Measurements from ENCODE around the gene TMEM161A. TPM values are rescaled to one million over a fixed set of nuclear protein-coding genes. Genes with fewer than 3 reads are reported as not detected.

Gene TMEM161A
- total and polyA plus RNA-seq, 4 donors, result 7.6 to 53.3 (median 14.9) TPM

GRCh38 chr19:19079571-19079970 is 58.7 kb downstream of the TMEM161A start:
- intact Hi-C loops (cut with DNase I), result no loop called here
- H3K27me3 ChIP-seq (ENCODE audit: control insufficient read depth in 1 of 2, insufficient read depth in 2 of 2, low read length in 1 of 2), result no peaks in the 10 kb centered on the region
- no peaks in the 10 kb centered on the region for H3K9me3 ChIP-seq (ENCODE audit: control insufficient read depth, low read length)
- WGBS, 2 donors, result 98 to 100% methylated on average over 1 of the region's 1 CpG
- no peaks in the 10 kb centered on the region for H3K36me3 ChIP-seq (ENCODE audit: control insufficient read depth in 1 of 2, insufficient read depth in 2 of 2, low read length in 1 of 2)
- no peak overlapping the region for H3K4me3 ChIP-seq (ENCODE audit: low read length in 2 of 2)
- no peak for DNase-seq
- no peak for ATAC-seq (ENCODE audit: low FRiP score)
- no peaks in the 10 kb centered on the region for H3K4me1 ChIP-seq (ENCODE audit: control insufficient read depth in 1 of 2, insufficient read depth in 2 of 2, low read length in 2 of 2)
- no peak overlapping the region for H3K27ac ChIP-seq (ENCODE audit: low read depth in 1 of 2, low read length in 2 of 2)

- intact Hi-C loops (cut with DNase I), result no loop called here
- WGBS, 2 donors, result 97% methylated on average over 6 of the region's 6 CpGs
Measured at GRCh38 chr19:19078801-19079200, 59.5 kb downstream of the TMEM161A start.

GRCh38 chr19:19077103-19077502 is 61.2 kb downstream of the TMEM161A start:
- Histone ChIP-seq H3K27me3 (ENCODE audit: control insufficient read depth in 1 of 2, insufficient read depth in 2 of 2, low read length in 1 of 2) (no peaks in the 10 kb centered on the region), H3K4me3 (ENCODE audit: low read length in 2 of 2) (no peak overlapping the region), H3K27ac (ENCODE audit: low read depth in 1 of 2, low read length in 2 of 2) (no peak overlapping the region), H3K4me1 (ENCODE audit: control insufficient read depth in 1 of 2, insufficient read depth in 2 of 2, low read length in 2 of 2) (no peaks in the 10 kb centered on the region), H3K9me3 (ENCODE audit: control insufficient read depth, low read length) (no peaks in the 10 kb centered on the region), H3K36me3 (ENCODE audit: control insufficient read depth in 1 of 2, insufficient read depth in 2 of 2, low read length in 1 of 2) (no peaks in the 10 kb centered on the region)
- intact Hi-C loops (cut with DNase I), result no loop called here
- 97 to 98% methylated on average over 7 of the region's 7 CpGs for WGBS, 2 donors
- DNase-seq (no peak), ATAC-seq (ENCODE audit: low FRiP score) (no peak)

More at GRCh38 chr19:19078801-19079200, 59.5 kb downstream of the TMEM161A start:
- no peak for ATAC-seq (ENCODE audit: low FRiP score)
- Histone ChIP-seq H3K36me3 (ENCODE audit: control insufficient read depth in 1 of 2, insufficient read depth in 2 of 2, low read length in 1 of 2) (no peaks in the 10 kb centered on the region), H3K27me3 (ENCODE audit: control insufficient read depth in 1 of 2, insufficient read depth in 2 of 2, low read length in 1 of 2) (no peaks in the 10 kb centered on the region), H3K4me3 (ENCODE audit: low read length in 2 of 2) (no peak overlapping the region), H3K4me1 (ENCODE audit: control insufficient read depth in 1 of 2, insufficient read depth in 2 of 2, low read length in 2 of 2) (no peaks in the 10 kb centered on the region), H3K9me3 (ENCODE audit: control insufficient read depth, low read length) (no peaks in the 10 kb centered on the region), H3K27ac (ENCODE audit: low read depth in 1 of 2, low read length in 2 of 2) (no peak overlapping the region)
- no peak for DNase-seq

- no peak for ATAC-seq (ENCODE audit: low FRiP score)
- DNase-seq, result no peak
- H3K36me3 ChIP-seq (ENCODE audit: control insufficient read depth in 1 of 2, insufficient read depth in 2 of 2, low read length in 1 of 2), result no peaks in the 10 kb centered on the region
- intact Hi-C loops (cut with DNase I), result no loop called here
- no peak overlapping the region for H3K27ac ChIP-seq (ENCODE audit: low read depth in 1 of 2, low read length in 2 of 2)
- WGBS, 2 donors, result 72 to 73% methylated on average over 1 of the region's 1 CpG
- H3K4me1 ChIP-seq (ENCODE audit: control insufficient read depth in 1 of 2, insufficient read depth in 2 of 2, low read length in 2 of 2), result no peaks in the 10 kb centered on the region
- H3K27me3 ChIP-seq (ENCODE audit: control insufficient read depth in 1 of 2, insufficient read depth in 2 of 2, low read length in 1 of 2), result no peaks in the 10 kb centered on the region
- no peak overlapping the region for H3K4me3 ChIP-seq (ENCODE audit: low read length in 2 of 2)
- no peaks in the 10 kb centered on the region for H3K9me3 ChIP-seq (ENCODE audit: control insufficient read depth, low read length)
Measured at GRCh38 chr19:19076476-19076875, 61.8 kb downstream of the TMEM161A start.

- H3K9me3 ChIP-seq (ENCODE audit: control insufficient read depth, low read length), result no peaks in the 10 kb centered on the region
- H3K4me1 ChIP-seq (ENCODE audit: control insufficient read depth in 1 of 2, insufficient read depth in 2 of 2, low read length in 2 of 2), result no peaks in the 10 kb centered on the region
- H3K36me3 ChIP-seq (ENCODE audit: control insufficient read depth in 1 of 2, insufficient read depth in 2 of 2, low read length in 1 of 2), result no peaks in the 10 kb centered on the region
- no peak overlapping the region for H3K4me3 ChIP-seq (ENCODE audit: low read length in 2 of 2)
- no peak for ATAC-seq (ENCODE audit: low FRiP score)
- H3K27ac ChIP-seq (ENCODE audit: low read depth in 1 of 2, low read length in 2 of 2), result no peak overlapping the region
- DNase-seq, result no peak
- intact Hi-C loops (cut with DNase I), result no loop called here
- WGBS, 2 donors, result 92% methylated on average over 8 of the region's 8 CpGs
- no peaks in the 10 kb centered on the region for H3K27me3 ChIP-seq (ENCODE audit: control insufficient read depth in 1 of 2, insufficient read depth in 2 of 2, low read length in 1 of 2)
Measured at GRCh38 chr19:19075126-19075525, 63.2 kb downstream of the TMEM161A start.

GRCh38 chr19:19074196-19074882 is 63.9 kb downstream of the TMEM161A start:
- H3K9me3 ChIP-seq (ENCODE audit: control insufficient read depth, low read length), result no peaks in the 10 kb centered on the region
- H3K4me3 ChIP-seq (ENCODE audit: low read length in 2 of 2), result no peak overlapping the region
- WGBS, 2 donors, result 82% methylated on average over 13 of the region's 13 CpGs
- no peaks in the 10 kb centered on the region for H3K4me1 ChIP-seq (ENCODE audit: control insufficient read depth in 1 of 2, insufficient read depth in 2 of 2, low read length in 2 of 2)
- ATAC-seq (ENCODE audit: low FRiP score) (no peak), DNase-seq (no peak)
- H3K36me3 ChIP-seq (ENCODE audit: control insufficient read depth in 1 of 2, insufficient read depth in 2 of 2, low read length in 1 of 2), result no peaks in the 10 kb centered on the region
- H3K27ac ChIP-seq (ENCODE audit: low read depth in 1 of 2, low read length in 2 of 2), result no peak overlapping the region
- H3K27me3 ChIP-seq (ENCODE audit: control insufficient read depth in 1 of 2, insufficient read depth in 2 of 2, low read length in 1 of 2), result no peaks in the 10 kb centered on the region
- intact Hi-C loops (cut with DNase I), result no loop called here

GRCh38 chr19:19071897-19072296 is 66.4 kb downstream of the TMEM161A start:
- no peaks in the 10 kb centered on the region for H3K9me3 ChIP-seq (ENCODE audit: control insufficient read depth, low read length)
- DNase-seq (no peak), ATAC-seq (ENCODE audit: low FRiP score) (no peak)
- no peak overlapping the region for H3K4me3 ChIP-seq (ENCODE audit: low read length in 2 of 2)
- WGBS, 2 donors, result 95 to 96% methylated on average over 8 of the region's 8 CpGs
- no peaks in the 10 kb centered on the region for H3K36me3 ChIP-seq (ENCODE audit: control insufficient read depth in 1 of 2, insufficient read depth in 2 of 2, low read length in 1 of 2)
- no peaks in the 10 kb centered on the region for H3K27me3 ChIP-seq (ENCODE audit: control insufficient read depth in 1 of 2, insufficient read depth in 2 of 2, low read length in 1 of 2)
- H3K4me1 ChIP-seq (ENCODE audit: control insufficient read depth in 1 of 2, insufficient read depth in 2 of 2, low read length in 2 of 2), result no peaks in the 10 kb centered on the region
- H3K27ac ChIP-seq (ENCODE audit: low read depth in 1 of 2, low read length in 2 of 2), result no peak overlapping the region
- intact Hi-C loops (cut with DNase I), result no loop called here

Other genes starting within 250 kb of the TMEM161A start
- gene CERS1, start 242.3 kb downstream of the TMEM161A start, total RNA-seq, result 1 to 10 TPM in 1 of 2 donors, under 1 TPM in 1; 0.49 to 3.3 TPM
- 1 to 10 TPM in 1 of 2 donors, under 1 TPM in 1; 0.51 to 1.3 TPM for gene CERS1, start 242.3 kb downstream of the TMEM161A start, polyA plus RNA-seq
- 100 to 1,000 TPM; 121 to 130 TPM for gene COPE, start 219.1 kb downstream of the TMEM161A start, total RNA-seq
- gene COPE, start 219.1 kb downstream of the TMEM161A start, polyA plus RNA-seq, result 100 to 1,000 TPM; 166 to 180 TPM
- 10 to 100 TPM; 25.0 to 32.2 TPM for gene DDX49, start 218.8 kb downstream of the TMEM161A start, total RNA-seq
- gene DDX49, start 218.8 kb downstream of the TMEM161A start, polyA plus RNA-seq, result 10 to 100 TPM; 38.2 to 51.4 TPM
- 10 to 100 TPM; 23.6 to 29.5 TPM for gene HOMER3, start 197.3 kb downstream of the TMEM161A start, total RNA-seq
- gene HOMER3, start 197.3 kb downstream of the TMEM161A start, polyA plus RNA-seq, result 10 to 100 TPM; 38.9 to 59.9 TPM
- 10 to 100 TPM; 61.0 to 93.1 TPM for gene SUGP2, start 105.0 kb downstream of the TMEM161A start, total RNA-seq
- gene SUGP2, start 105.0 kb downstream of the TMEM161A start, polyA plus RNA-seq, result 10 to 100 TPM in 1 of 2 donors, 1 to 10 TPM in 1; 7.4 to 61.3 TPM
- 10 to 100 TPM; 11.7 to 13.1 TPM for gene ARMC6, start 104.9 kb downstream of the TMEM161A start, total RNA-seq
- gene ARMC6, start 104.9 kb downstream of the TMEM161A start, polyA plus RNA-seq, result 10 to 100 TPM in 1 of 2 donors, 1 to 10 TPM in 1; 8.8 to 13.2 TPM
- 10 to 100 TPM in 1 of 2 donors, 1 to 10 TPM in 1; 9.4 to 10.3 TPM for gene SLC25A42, start 74.5 kb downstream of the TMEM161A start, total RNA-seq
- 10 to 100 TPM in 1 of 2 donors, 1 to 10 TPM in 1; 3.8 to 12.5 TPM for gene SLC25A42, start 74.5 kb downstream of the TMEM161A start, polyA plus RNA-seq
- 1 to 10 TPM; 1.6 to 2.4 TPM for gene MEF2B, start 31.8 kb upstream of the TMEM161A start, total RNA-seq
- gene MEF2B, start 31.8 kb upstream of the TMEM161A start, polyA plus RNA-seq, result 1 to 10 TPM in 1 of 2 donors, not detected in 1; 1.8 TPM
- gene BORCS8, start 53.7 kb upstream of the TMEM161A start, total RNA-seq, result 10 to 100 TPM; 27.1 to 28.2 TPM
- gene BORCS8, start 53.7 kb upstream of the TMEM161A start, polyA plus RNA-seq, result 10 to 100 TPM; 14.4 to 47.9 TPM
- gene RFXANK, start 53.8 kb upstream of the TMEM161A start, total RNA-seq, result 10 to 100 TPM; 33.1 to 44.0 TPM
- gene RFXANK, start 53.8 kb upstream of the TMEM161A start, polyA plus RNA-seq, result 100 to 1,000 TPM in 1 of 2 donors, 10 to 100 TPM in 1; 42.3 to 199 TPM
- gene NR2C2AP, start 64.9 kb upstream of the TMEM161A start, total RNA-seq, result 10 to 100 TPM in 1 of 2 donors, 1 to 10 TPM in 1; 9.8 to 11.9 TPM
- gene NR2C2AP, start 64.9 kb upstream of the TMEM161A start, polyA plus RNA-seq, result 10 to 100 TPM; 12.8 to 21.8 TPM
- gene NCAN, start 73.5 kb upstream of the TMEM161A start, total RNA-seq, result not detected
- not detected for gene NCAN, start 73.5 kb upstream of the TMEM161A start, polyA plus RNA-seq
- 1 to 10 TPM in 1 of 2 donors, under 1 TPM in 1; 0.23 to 3.1 TPM for gene TM6SF2, start 134.8 kb upstream of the TMEM161A start, total RNA-seq
- gene TM6SF2, start 134.8 kb upstream of the TMEM161A start, polyA plus RNA-seq, result 10 to 100 TPM in 1 of 2 donors, 1 to 10 TPM in 1; 3.0 to 15.0 TPM
- 10 to 100 TPM; 29.0 to 44.3 TPM for gene SUGP1, start 182.0 kb upstream of the TMEM161A start, total RNA-seq
- 10 to 100 TPM; 22.0 to 58.4 TPM for gene SUGP1, start 182.0 kb upstream of the TMEM161A start, polyA plus RNA-seq
- gene MAU2, start 182.4 kb upstream of the TMEM161A start, total RNA-seq, result 10 to 100 TPM; 54.0 to 82.8 TPM
- 10 to 100 TPM; 11.3 to 36.7 TPM for gene MAU2, start 182.4 kb upstream of the TMEM161A start, polyA plus RNA-seq

Measured in aorta (tissue), 5 donors.